ENCODE results near the gene NDUFB2.

- TF ChIP-seq CTCF (IDR thresholded peaks at IDR 0.05; ENCODE audit: low read length) (peak; percentile 38; the same call in 1 of the 2 replicates), EZH2 (IDR thresholded peaks at IDR 0.05; ENCODE audit: borderline replicate concordance, low read length) (no peak)
Observed at GRCh38 chr7:140689199-140690152, 7.0 kb upstream of the NDUFB2 start.

Data from OCI-LY1 (cell line).